Smooth muscle cell (in vitro differentiated cells): Measurements from ENCODE around the gene MYB. TPM values are rescaled to one million over a fixed set of nuclear protein-coding genes. Genes with fewer than 3 reads are reported as not detected.

Source experiments
- DNase-seq: peaks from one replicate; lab custom pipeline; 2025; ENCODE audit not compliant: unreplicated experiment; lab: John Stamatoyannopoulos, UW
- H2AFZ ChIP-seq: fragments of 200-600 bp; sonication (generic); 2 replicates; pipeline ENCODE4 v1.6.0; 2016; ENCODE audit warnings: antibody characterized with exemption, low read depth, mild to moderate bottlenecking
- H3F3A ChIP-seq: fragments of 200-600 bp; sonication (generic); 2 replicates; pipeline ENCODE4 v1.6.0; 2017; ENCODE audit warnings: antibody characterized with exemption, low read depth
- H3K27ac ChIP-seq: fragments of 200-600 bp; sonication (generic); 2 replicates; pipeline ENCODE4 v1.5.1; 2016; ENCODE audit warnings: low read depth, mild to moderate bottlenecking
- H3K27me3 ChIP-seq: fragments of 200-600 bp; sonication (generic); 2 replicates; pipeline ENCODE4 v1.6.1; 2016; ENCODE audit warnings: low read depth, mild to moderate bottlenecking
- H3K36me3 ChIP-seq: fragments of 200-600 bp; sonication (generic); 2 replicates; pipeline ENCODE4 v1.5.1; 2016; ENCODE audit warnings: low read depth
- H3K4me1 ChIP-seq: fragments of 200-600 bp; sonication (generic); 2 replicates; pipeline ENCODE4 v1.5.1; 2016; ENCODE audit warnings: low read depth
- H3K4me2 ChIP-seq: fragments of 200-600 bp; sonication (generic); 2 replicates; pipeline ENCODE4 v1.6.0; 2016; ENCODE audit warnings: mild to moderate bottlenecking
- H3K4me3 ChIP-seq: fragments of 200-600 bp; sonication (generic); 2 replicates; pipeline ENCODE4 v1.5.1; 2016; ENCODE audit warnings: mild to moderate bottlenecking
- H3K79me2 ChIP-seq: fragments of 200-600 bp; sonication (generic); 2 replicates; pipeline ENCODE4 v1.6.0; 2016; ENCODE audit warnings: low read depth, mild to moderate bottlenecking
- H3K9ac ChIP-seq: fragments of 200-600 bp; sonication (generic); 2 replicates; pipeline ENCODE4 v1.6.0; 2016; ENCODE audit warnings: low read depth
- H3K9me3 ChIP-seq: fragments of 200-600 bp; sonication (generic); replicated peaks from 2 replicates; pipeline ENCODE4 v1.5.1; 2016; ENCODE audit warnings: low read depth
- H4K20me1 ChIP-seq: fragments of 200-600 bp; sonication (generic); 2 replicates; pipeline ENCODE4 v1.6.0; 2016; ENCODE audit warnings: low read depth
- CTCF ChIP-seq: fragments of 200-600 bp; sonication (generic); IDR thresholded peaks from 2 replicates; pipeline ENCODE4 v1.5.1; 2017; ENCODE audit warnings: borderline replicate concordance, mild to moderate bottlenecking, antibody characterized with exemption; ENCODE audit not compliant: insufficient read depth, poor library complexity, severe bottlenecking
- WGBS: methylation state at CpG from one replicate; pipeline ENCODE4 v1.1.7; 2016; ENCODE audit warnings: low lambda C conversion rate; 5-methylcytosine and 5-hydroxymethylcytosine counted together
- polyA plus RNA-seq: library from polyadenylated mRNA; unstranded; fragments of >200 nt; fragmentation: Nextera tagmentation; extraction: Ambion mirVana; gene quantifications from 2 replicates; pipeline ENCODE4 v1.2.1, GENCODE V29; 2016
- total RNA-seq: library from RNA; depleted of rRNA; stranded (reverse); fragments of >200 nt; gene quantifications from 2 replicates; pipeline ENCODE4 v1.2.3, GENCODE V29; 2014

MYB gene
- total and polyA plus RNA-seq, 2 experiments from 2014 or later, result 0.25 to 1.2 TPM

GRCh38 chr6:135251498-135252441 is 70.7 kb downstream of the MYB start:
- 62% methylated on average over 13 of the region's 13 CpGs for WGBS
- Histone ChIP-seq H3K4me3 (no peak overlapping the region), H3K27ac (peak overlapping the region; percentile 60), H3K27me3 (no peaks in the 10 kb centered on the region), H3K9ac (no peak overlapping the region), H3K79me2 (no peaks in the 10 kb centered on the region), H2AFZ (no peak overlapping the region), H3K4me1 (peaks cover 34% of the 10 kb centered on the region), H3K4me2 (peak overlapping the region; percentile 55), H4K20me1 (no peaks in the 10 kb centered on the region), H3F3A (no peaks in the 10 kb centered on the region), H3K9me3 (no peaks in the 10 kb centered on the region), H3K36me3 (no peaks in the 10 kb centered on the region)
- TF ChIP-seq CTCF, result no peak
- no peak for DNase-seq

- Histone ChIP-seq H3K4me1 (peaks cover 31% of the 10 kb centered on the region), H3K79me2 (no peaks in the 10 kb centered on the region), H3K9ac (no peak overlapping the region), H3K27me3 (no peaks in the 10 kb centered on the region), H3K36me3 (no peaks in the 10 kb centered on the region), H2AFZ (no peak overlapping the region), H3K27ac (no peak overlapping the region), H3K4me2 (no peak overlapping the region), H3K4me3 (no peak overlapping the region), H4K20me1 (no peaks in the 10 kb centered on the region), H3K9me3 (no peaks in the 10 kb centered on the region), H3F3A (no peaks in the 10 kb centered on the region)
- DNase-seq, result no peak
- 78% methylated on average over 1 of the region's 1 CpG for WGBS
- no peak for TF ChIP-seq CTCF
Measured at GRCh38 chr6:135254471-135254870, 73.4 kb downstream of the MYB start.

- WGBS, result 53% methylated on average over 4 of the region's 4 CpGs
- H4K20me1 ChIP-seq, result no peaks in the 10 kb centered on the region
- TF ChIP-seq CTCF, result no peak
- H3K4me1 ChIP-seq, result peaks cover 9% of the 10 kb centered on the region
- H3K9ac ChIP-seq, result no peak overlapping the region
- no peaks in the 10 kb centered on the region for H3K9me3 ChIP-seq
- no peak overlapping the region for H2AFZ ChIP-seq
- no peaks in the 10 kb centered on the region for H3K27me3 ChIP-seq
- DNase-seq, result no peak
- no peak overlapping the region for H3K27ac ChIP-seq
- H3K4me3 ChIP-seq, result no peak overlapping the region
- no peaks in the 10 kb centered on the region for H3F3A ChIP-seq
- H3K4me2 ChIP-seq, result no peak overlapping the region
- H3K79me2 ChIP-seq, result no peaks in the 10 kb centered on the region
- H3K36me3 ChIP-seq, result no peaks in the 10 kb centered on the region
Measured at GRCh38 chr6:135256866-135257265, 75.8 kb downstream of the MYB start.
